Stimulated activated CD8-positive, alpha-beta memory T cell treated with anti-CD3 and anti-CD28 coated beads, Interleukin-7, amount 100 ng/mL, for 24 hours (primary cell): ENCODE results near the gene RPL19.
"Not testable (repeated sequence)": the region's sequence is repeated elsewhere in the genome, so short reads cannot be mapped to it uniquely, and the experiment has no call there.

ENCODE experiments used
- DNase-seq: peaks from one replicate; pipeline ENCODE4 v3.0.0-alpha.2; 2020; ENCODE audit warnings: low read depth

Gene RPL19

GRCh38 chr17:39200070-39200879 is at the start of gene RPL19:
Gene RPL19, plus strand, starts transcription at chr17:39200283. Its CDS starts 62 bp downstream, at chr17:39200345.
- DNase-seq = peak; percentile 51

GRCh38 chr17:39150795-39151149 is 49.3 kb upstream of the RPL19 start:
- DNase-seq = no peak

GRCh38 chr17:39151150-39151942 is 48.7 kb upstream of the RPL19 start, which contains the start of gene PLXDC1:
Gene PLXDC1, minus strand, starts transcription at chr17:39151637. Its CDS starts 200 bp downstream, at chr17:39151437.
- DNase-seq = no peak

GRCh38 chr17:39151943-39152818 is 47.9 kb upstream of the RPL19 start:
- no peak for DNase-seq

GRCh38 chr17:39153599-39154051 is 46.5 kb upstream of the RPL19 start:
- peak; percentile 95 for DNase-seq

GRCh38 chr17:39155654-39156053 is 44.4 kb upstream of the RPL19 start:
- no peak for DNase-seq

- no peak for DNase-seq
Measured at GRCh38 chr17:39156491-39156890, 43.6 kb upstream of the RPL19 start.

GRCh38 chr17:39158623-39159022 is 41.5 kb upstream of the RPL19 start:
- DNase-seq = no peak

GRCh38 chr17:39161962-39162361 is 38.1 kb upstream of the RPL19 start:
- no peak for DNase-seq

- peak; percentile 58 for DNase-seq
Measured at GRCh38 chr17:39164675-39165143, 35.4 kb upstream of the RPL19 start.

GRCh38 chr17:39165178-39165840 is 34.8 kb upstream of the RPL19 start:
- no peak for DNase-seq

GRCh38 chr17:39165841-39166349 is 34.2 kb upstream of the RPL19 start, which contains the start of gene ARL5C:
Gene ARL5C, minus strand, starts transcription at chr17:39166161. Its CDS starts 401 bp downstream, at chr17:39165760.
- no peak for DNase-seq

GRCh38 chr17:39166437-39167335 is 33.4 kb upstream of the RPL19 start:
- DNase-seq = no peak

- DNase-seq = no peak
Measured at GRCh38 chr17:39167476-39167875, 32.6 kb upstream of the RPL19 start.

- not testable (repeated sequence) for DNase-seq
Measured at GRCh38 chr17:39168503-39168902, 31.6 kb upstream of the RPL19 start.

GRCh38 chr17:39169101-39169500 is 31.0 kb upstream of the RPL19 start:
- no peak for DNase-seq

- DNase-seq = no peak
Measured at GRCh38 chr17:39169518-39169917, 30.6 kb upstream of the RPL19 start.

- DNase-seq = no peak
Measured at GRCh38 chr17:39170109-39170508, 30.0 kb upstream of the RPL19 start.

GRCh38 chr17:39170558-39170957 is 29.5 kb upstream of the RPL19 start:
- no peak for DNase-seq

GRCh38 chr17:39171933-39172332 is 28.1 kb upstream of the RPL19 start:
- DNase-seq = no peak
